Brain microvascular endothelial cell (primary cell): ENCODE measurements around the gene WFDC2.

Source experiments
- DNase-seq: peaks from one replicate; pipeline ENCODE4 v3.0.0-alpha.2; 2020
- H3K27ac ChIP-seq: fragments of 250-450 bp; sonication (Bioruptor Pico); 2 replicates; pipeline ENCODE4 v1.5.1; 2020; ENCODE audit warnings: mild to moderate bottlenecking, moderate library complexity
- H3K27me3 ChIP-seq: fragments of 250-450 bp; sonication (Bioruptor Pico); replicated peaks from 2 replicates; pipeline ENCODE4 v1.5.1; 2020; ENCODE audit warnings: mild to moderate bottlenecking
- H3K36me3 ChIP-seq: fragments of 250-450 bp; sonication (Bioruptor Pico); replicated peaks from 2 replicates; pipeline ENCODE4 v1.5.1; 2020; ENCODE audit warnings: mild to moderate bottlenecking
- H3K4me3 ChIP-seq: 2 replicates; pipeline ENCODE4 v1.5.1; 2011; ENCODE audit warnings: low read depth, mild to moderate bottlenecking, control low read depth, low read length, moderate library complexity
- in situ Hi-C: cut with HindIII; loops from 2 replicates; pipeline ENCODE4 v1.10.0; 2017; ENCODE audit warnings: low sequenced_read_pairs, low pct_ligation_motif_present
- TF ChIP-seq, protein P1 (sequence below): IDR thresholded peaks from 2 replicates; pipeline ENCODE4 v1.5.1; 2011; ENCODE audit warnings: low read depth, mild to moderate bottlenecking, moderate library complexity, low read length, control low read depth, inconsistent platforms; ENCODE audit errors: missing control alignments

Gene WFDC2

DNA sequence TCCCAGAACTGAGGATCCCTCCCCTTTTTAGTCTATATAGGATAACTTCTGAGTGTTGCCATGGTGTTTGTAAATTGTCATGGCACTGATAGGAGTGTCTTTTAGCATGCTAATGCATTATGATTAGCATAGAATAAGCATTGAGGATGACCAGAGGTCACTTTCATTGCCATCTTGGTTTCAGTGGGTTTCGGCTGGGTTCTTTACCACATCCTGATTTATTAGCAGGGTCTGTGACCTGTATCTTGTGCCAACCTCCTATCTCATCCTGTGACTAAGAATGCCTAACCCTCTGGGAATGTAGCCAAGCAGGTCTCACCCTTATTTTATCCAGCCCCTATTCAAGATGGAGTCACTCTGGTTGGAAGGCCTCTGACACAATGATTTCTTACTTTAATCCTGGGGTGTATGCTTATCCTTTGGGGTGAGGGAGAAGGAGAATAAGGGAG, 19.6 kb downstream of the WFDC2 start:
- Histone ChIP-seq H3K27ac (no peak overlapping the region), H3K4me3 (no peak overlapping the region), H3K27me3 (peaks cover 6% of the 10 kb centered on the region), H3K36me3 (no peaks in the 10 kb centered on the region)
- TF ChIP-seq, protein P1, sequence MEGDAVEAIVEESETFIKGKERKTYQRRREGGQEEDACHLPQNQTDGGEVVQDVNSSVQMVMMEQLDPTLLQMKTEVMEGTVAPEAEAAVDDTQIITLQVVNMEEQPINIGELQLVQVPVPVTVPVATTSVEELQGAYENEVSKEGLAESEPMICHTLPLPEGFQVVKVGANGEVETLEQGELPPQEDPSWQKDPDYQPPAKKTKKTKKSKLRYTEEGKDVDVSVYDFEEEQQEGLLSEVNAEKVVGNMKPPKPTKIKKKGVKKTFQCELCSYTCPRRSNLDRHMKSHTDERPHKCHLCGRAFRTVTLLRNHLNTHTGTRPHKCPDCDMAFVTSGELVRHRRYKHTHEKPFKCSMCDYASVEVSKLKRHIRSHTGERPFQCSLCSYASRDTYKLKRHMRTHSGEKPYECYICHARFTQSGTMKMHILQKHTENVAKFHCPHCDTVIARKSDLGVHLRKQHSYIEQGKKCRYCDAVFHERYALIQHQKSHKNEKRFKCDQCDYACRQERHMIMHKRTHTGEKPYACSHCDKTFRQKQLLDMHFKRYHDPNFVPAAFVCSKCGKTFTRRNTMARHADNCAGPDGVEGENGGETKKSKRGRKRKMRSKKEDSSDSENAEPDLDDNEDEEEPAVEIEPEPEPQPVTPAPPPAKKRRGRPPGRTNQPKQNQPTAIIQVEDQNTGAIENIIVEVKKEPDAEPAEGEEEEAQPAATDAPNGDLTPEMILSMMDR, result no peak
- no peak for DNase-seq
- in situ Hi-C loops, result no loop called here

DNA sequence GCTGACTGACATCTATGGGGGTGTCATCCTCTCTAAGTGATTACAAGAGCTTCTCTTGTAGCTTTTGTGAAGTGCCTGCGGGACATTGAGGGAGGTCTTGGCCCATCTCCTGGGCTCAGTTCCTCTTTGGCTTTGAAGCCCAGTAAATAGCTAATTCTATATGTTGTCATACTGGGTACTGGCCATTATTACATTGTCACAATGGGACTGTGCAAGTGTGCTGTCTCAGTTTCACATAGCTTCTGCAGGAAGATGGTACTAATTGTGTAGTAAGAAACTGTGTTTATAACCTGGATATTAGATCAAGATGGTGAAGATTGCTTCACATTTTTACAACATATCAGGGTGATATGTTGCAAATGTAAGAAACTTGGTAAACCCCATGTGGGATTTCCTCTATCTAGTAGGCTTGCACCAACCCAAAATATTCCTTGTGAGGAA, 26.0 kb downstream of the WFDC2 start:
- Histone ChIP-seq H3K27me3 (no peaks in the 10 kb centered on the region), H3K36me3 (no peaks in the 10 kb centered on the region), H3K27ac (no peak overlapping the region), H3K4me3 (no peak overlapping the region)
- in situ Hi-C loops, result no loop called here
- DNase-seq, result no peak
- TF ChIP-seq, protein P1, result no peak

DNA sequence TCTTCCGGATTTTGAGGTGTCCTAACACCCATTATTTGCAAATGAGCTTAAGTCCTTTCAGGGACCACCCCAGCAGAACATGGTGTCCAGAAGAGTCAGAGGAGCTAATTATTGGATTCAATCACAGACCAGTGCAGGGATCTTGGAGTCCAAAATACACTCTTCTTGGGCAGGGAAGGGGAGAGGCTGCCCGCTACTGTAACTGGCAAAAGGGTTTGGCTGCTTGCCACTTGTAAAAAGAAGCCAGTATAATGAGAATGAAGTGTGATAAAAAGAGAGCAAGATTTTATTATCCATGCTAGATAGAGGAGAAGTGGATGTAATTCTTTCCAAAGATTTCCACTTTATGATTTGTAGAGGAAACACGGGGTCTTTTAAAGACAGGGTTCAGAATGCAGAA, 26.6 kb downstream of the WFDC2 start:
- Histone ChIP-seq H3K27me3 (no peaks in the 10 kb centered on the region), H3K36me3 (no peaks in the 10 kb centered on the region), H3K4me3 (no peak overlapping the region), H3K27ac (no peak overlapping the region)
- DNase-seq, result no peak
- TF ChIP-seq, protein P1, result no peak
- in situ Hi-C loops, result no loop called here

DNA sequence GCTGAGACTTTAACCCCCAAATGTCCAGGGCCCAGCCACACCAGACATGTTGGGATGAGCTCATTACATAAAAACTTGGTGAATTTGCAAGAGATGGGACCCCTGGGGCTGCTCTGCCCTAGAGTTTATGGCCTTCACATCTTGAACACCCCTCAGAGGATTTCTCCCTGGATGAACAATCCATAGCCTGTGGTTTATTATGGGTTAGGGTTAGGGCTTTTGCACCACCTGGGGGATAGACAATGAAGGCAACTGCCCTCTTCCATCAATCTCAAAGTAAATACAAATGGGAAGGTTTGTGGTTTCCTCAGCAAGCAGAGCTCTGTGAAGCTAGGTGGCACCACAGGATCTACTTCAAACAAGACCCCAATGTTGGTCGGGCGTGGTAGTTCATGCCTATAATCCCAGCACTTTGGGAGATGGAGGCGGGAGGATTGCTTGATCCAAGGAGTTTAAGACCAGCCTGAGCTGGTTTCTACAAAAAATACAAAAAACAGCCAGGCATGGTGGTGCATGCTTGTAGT, 28.5 kb downstream of the WFDC2 start:
- TF ChIP-seq, protein P1, result no peak
- Histone ChIP-seq H3K27ac (no peak overlapping the region), H3K36me3 (no peaks in the 10 kb centered on the region), H3K27me3 (no peaks in the 10 kb centered on the region), H3K4me3 (no peak overlapping the region)
- in situ Hi-C loops, result no loop called here
- no peak for DNase-seq

DNA sequence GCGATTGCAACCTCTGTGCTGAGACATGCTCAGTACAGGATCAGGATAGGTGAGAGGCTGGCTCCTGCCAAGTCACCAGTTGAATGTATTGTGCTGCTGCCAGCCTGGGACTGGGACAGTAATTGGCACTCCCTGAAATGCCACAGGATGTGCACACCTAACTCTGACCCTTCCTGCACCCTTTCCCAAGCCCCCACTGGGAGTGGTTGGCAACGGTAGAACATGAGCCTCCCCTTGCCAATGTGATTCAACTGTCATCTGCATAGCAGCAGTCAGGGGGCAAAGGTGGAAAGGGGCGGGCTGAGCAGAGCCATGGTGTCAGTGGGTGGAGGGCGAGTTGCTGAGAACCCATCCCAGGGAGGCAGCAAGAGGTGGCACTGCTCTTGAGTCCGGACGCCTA, 30.5 kb downstream of the WFDC2 start:
- Histone ChIP-seq H3K27me3 (no peaks in the 10 kb centered on the region), H3K27ac (no peak overlapping the region), H3K36me3 (no peaks in the 10 kb centered on the region), H3K4me3 (no peak overlapping the region)
- DNase-seq, result no peak
- TF ChIP-seq, protein P1, result no peak
- in situ Hi-C loops, result no loop called here

DNA sequence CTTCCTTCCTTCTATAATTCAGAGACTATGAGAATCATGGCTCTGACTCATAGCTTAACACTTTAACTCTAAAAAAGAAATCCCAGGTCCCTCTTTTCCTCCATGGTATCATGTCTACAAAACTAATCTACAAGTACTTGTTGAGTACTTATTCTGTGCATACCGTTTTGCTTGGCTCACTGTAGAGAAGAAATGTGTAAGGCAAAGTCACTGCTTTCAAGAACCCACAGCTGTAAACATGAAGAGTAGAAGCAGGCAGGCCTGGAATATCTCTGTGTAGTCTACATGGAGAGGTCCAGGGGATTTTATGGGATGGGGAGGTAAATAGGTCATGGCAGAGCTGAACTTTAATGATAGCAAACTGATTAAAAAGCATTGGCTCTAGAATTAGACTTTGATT, 32.0 kb downstream of the WFDC2 start:
- TF ChIP-seq, protein P1, result no peak
- H3K27me3 ChIP-seq, result no peaks in the 10 kb centered on the region
- in situ Hi-C loops, result no loop called here

More for the DNA sequence above, 32.0 kb downstream of the WFDC2 start:
- Histone ChIP-seq H3K36me3 (no peaks in the 10 kb centered on the region), H3K27ac (no peak overlapping the region), H3K4me3 (no peak overlapping the region)
- no peak for DNase-seq
